Kidney (tissue), 14 donors: ENCODE results near the gene ANGPTL2. TPM values are rescaled to one million over a fixed set of nuclear protein-coding genes. Genes with fewer than 3 reads are reported as not detected.

Experiments used
- DNase-seq, 5 donors: peaks; one replicate each; pipeline ENCODE4 v3.0.0-alpha.2; 2013 to 2020
- FAIRE-seq: peaks from 2 replicates; lab custom pipeline; 2012; peaks lifted over from hg19 to GRCh38; lab: Jason Lieb, UNC
- H3K27ac ChIP-seq, 2 donors: one replicate each; pipeline ENCODE4 v1.7.0; 2013; ENCODE audit warnings: low read depth in 2 of 2, low read length in 2 of 2, inconsistent platforms in 1 of 2
- H3K27me3 ChIP-seq: one replicate; pipeline ENCODE4 v1.7.1; 2013; ENCODE audit warnings: low read length, inconsistent platforms; ENCODE audit not compliant: control insufficient read depth, insufficient read depth
- H3K36me3 ChIP-seq, 3 donors: one replicate each; pipeline versions ENCODE4 v1.7.0 to v1.7.1; 2013; ENCODE audit warnings: low read length in 3 of 3, control low read depth in 1 of 3, inconsistent platforms in 1 of 3; ENCODE audit not compliant: insufficient read depth in 3 of 3, control insufficient read depth in 2 of 3
- H3K4me1 ChIP-seq, 3 donors: one replicate each; pipeline versions ENCODE4 v1.7.0 to v1.7.1; 2013; ENCODE audit warnings: low read length in 3 of 3, inconsistent platforms in 1 of 3, low read depth in 1 of 3; ENCODE audit not compliant: control insufficient read depth in 2 of 3, insufficient read depth in 2 of 3
- H3K4me3 ChIP-seq, 3 donors: one replicate each; pipeline versions ENCODE4 v1.7.0 to v1.8.1; 2013; ENCODE audit warnings: low read length in 3 of 3, control low read depth in 1 of 3, inconsistent platforms in 1 of 3
- H3K9ac ChIP-seq, 3 donors: one replicate each; pipeline versions ENCODE4 v1.7.0 to v1.7.1; 2013; ENCODE audit warnings: low read length in 3 of 3, control low read depth in 1 of 3, inconsistent platforms in 1 of 3
- H3K9me3 ChIP-seq, 3 donors: one replicate each; pipeline versions ENCODE4 v1.7.0 to v1.7.1; 2013; ENCODE audit warnings: low read length in 3 of 3, control low read depth in 1 of 3, inconsistent platforms in 1 of 3; ENCODE audit not compliant: control insufficient read depth in 2 of 3, insufficient read depth in 1 of 3
- intact Hi-C: fragments of 100-400 bp; cut with DNase I; formaldehyde crosslinking; loops from one replicate; pipeline ENCODE4 v1.11.1; 2022
- polyA plus RNA-seq: library from polyadenylated mRNA; stranded (reverse); fragments of 350-450 nt; fragmentation: Illumina TruSeq; extraction: RNeasy Lipid Tissue Mini Kit (QIAGEN cat#74804); gene quantifications from one replicate; pipeline ENCODE4 v1.2.3, GENCODE V29; 2014; ENCODE audit warnings: low read depth, low replicate concordance; ENCODE audit not compliant: insufficient read depth
- total RNA-seq: library from RNA; stranded (reverse); fragmentation: NEBNext Ultra II Directional; extraction: Animal tissue kit (Norgen Biotek cat#: 25700); gene quantifications from one replicate; pipeline ENCODE4 v1.2.1, GENCODE V29; 2021
- TF ChIP-seq, protein P1 (sequence below): IDR thresholded peaks from 3 replicates; pipeline ENCODE4 v1.5.1; 2012; ENCODE audit warnings: mild to moderate bottlenecking, moderate library complexity, borderline replicate concordance; ENCODE audit not compliant: insufficient read depth; ENCODE audit errors: extremely low read depth
- donor health status: control.
- donor health status: control.
- donor health status: control.
- donor health status: control.
- donor health status: control.
- donor health status: DM: yes; HTN: yes; CAD: no.
- donor health status: Normal renal cell carcinoma (clear cell type).

Gene ANGPTL2
- total and polyA plus RNA-seq, 2 donors from 2014 or later, result 4.3 to 12.4 TPM

DNA sequence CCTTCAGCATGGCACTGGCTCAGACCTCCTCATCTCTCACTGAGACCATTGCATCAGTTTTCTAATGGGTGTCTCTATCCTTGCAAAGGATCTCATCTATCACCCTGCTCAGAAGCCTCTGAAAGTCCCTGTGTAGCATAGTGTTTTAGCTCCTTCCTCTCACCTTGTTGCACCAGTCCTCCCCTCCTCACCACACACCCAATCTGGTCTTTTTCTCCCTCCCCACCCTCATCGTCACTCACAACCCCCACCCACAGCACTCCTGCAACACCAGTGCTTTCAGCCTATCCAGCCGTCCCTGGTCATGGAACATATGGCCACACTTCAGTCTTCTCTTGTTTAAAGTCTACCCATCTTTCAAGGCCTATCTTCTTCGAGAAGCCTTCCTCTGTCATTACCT lies 74.5 kb downstream of the ANGPTL2 start:
- Histone ChIP-seq H3K9me3 (no peaks in the 10 kb centered on the region), H3K27me3 (no peaks in the 10 kb centered on the region), H3K36me3 (no peaks in the 10 kb centered on the region), H3K4me1 (peaks cover 0 to 4% (median 4%) of the 10 kb centered on the region in 3 donors), H3K4me3 (no peak overlapping the region), H3K27ac (no peak overlapping the region), H3K9ac (no peak overlapping the region)
- TF ChIP-seq, protein P1, sequence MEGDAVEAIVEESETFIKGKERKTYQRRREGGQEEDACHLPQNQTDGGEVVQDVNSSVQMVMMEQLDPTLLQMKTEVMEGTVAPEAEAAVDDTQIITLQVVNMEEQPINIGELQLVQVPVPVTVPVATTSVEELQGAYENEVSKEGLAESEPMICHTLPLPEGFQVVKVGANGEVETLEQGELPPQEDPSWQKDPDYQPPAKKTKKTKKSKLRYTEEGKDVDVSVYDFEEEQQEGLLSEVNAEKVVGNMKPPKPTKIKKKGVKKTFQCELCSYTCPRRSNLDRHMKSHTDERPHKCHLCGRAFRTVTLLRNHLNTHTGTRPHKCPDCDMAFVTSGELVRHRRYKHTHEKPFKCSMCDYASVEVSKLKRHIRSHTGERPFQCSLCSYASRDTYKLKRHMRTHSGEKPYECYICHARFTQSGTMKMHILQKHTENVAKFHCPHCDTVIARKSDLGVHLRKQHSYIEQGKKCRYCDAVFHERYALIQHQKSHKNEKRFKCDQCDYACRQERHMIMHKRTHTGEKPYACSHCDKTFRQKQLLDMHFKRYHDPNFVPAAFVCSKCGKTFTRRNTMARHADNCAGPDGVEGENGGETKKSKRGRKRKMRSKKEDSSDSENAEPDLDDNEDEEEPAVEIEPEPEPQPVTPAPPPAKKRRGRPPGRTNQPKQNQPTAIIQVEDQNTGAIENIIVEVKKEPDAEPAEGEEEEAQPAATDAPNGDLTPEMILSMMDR, result no peak
- FAIRE-seq (no peak), DNase-seq (no peak)
- intact Hi-C loops, result no loop called here

DNA sequence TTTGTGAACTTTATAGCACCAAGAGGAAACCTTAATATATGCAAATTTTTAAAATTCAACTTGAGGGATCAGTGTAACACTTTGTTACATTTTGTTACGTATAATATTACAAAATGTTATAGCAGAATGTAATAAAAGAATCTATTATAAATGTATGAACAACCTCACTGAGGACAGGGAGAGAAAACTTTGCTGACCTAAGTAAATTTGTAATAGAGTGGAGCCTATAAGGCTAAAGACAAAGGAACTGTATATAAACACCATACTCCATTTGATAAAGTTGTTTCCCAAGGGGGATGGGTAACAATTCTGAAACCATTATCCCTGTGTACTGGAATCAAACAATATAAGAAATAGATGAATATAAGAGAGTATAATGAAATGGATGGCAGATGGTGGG lies 77.3 kb downstream of the ANGPTL2 start:
- Histone ChIP-seq H3K27ac (no peak overlapping the region), H3K36me3 (no peaks in the 10 kb centered on the region), H3K4me3 (no peak overlapping the region), H3K9ac (no peak overlapping the region), H3K4me1 (peaks cover 0 to 4% (median 2%) of the 10 kb centered on the region in 3 donors), H3K9me3 (no peaks in the 10 kb centered on the region), H3K27me3 (no peaks in the 10 kb centered on the region)
- FAIRE-seq, result no peak
- no peak for DNase-seq
- intact Hi-C loops, result no loop called here
- TF ChIP-seq, protein P1, result no peak

DNA sequence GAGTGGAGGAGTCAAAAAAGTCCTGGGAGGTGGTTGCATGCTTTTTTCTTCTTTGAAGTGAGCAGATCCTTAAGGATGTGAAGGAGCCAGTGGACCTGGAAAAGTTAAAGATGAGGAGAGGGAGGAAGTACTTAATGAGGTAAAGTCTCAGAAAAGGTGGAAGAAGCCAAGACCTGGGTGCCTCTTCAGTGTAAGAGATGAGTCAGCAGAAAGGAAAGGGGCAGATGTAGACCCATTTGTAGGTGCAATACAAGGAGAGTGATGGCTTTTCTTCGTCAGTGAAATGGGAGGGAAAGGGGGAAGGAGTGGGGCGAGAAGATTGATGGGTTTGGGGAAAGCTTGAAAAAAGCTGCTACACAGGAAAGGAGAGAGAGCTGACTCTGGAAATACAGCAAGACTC lies 82.9 kb downstream of the ANGPTL2 start:
- Histone ChIP-seq H3K27ac (no peak overlapping the region), H3K27me3 (no peaks in the 10 kb centered on the region), H3K9ac (no peak overlapping the region), H3K4me1 (peaks cover 0 to 2% (median 0%) of the 10 kb centered on the region in 3 donors), H3K36me3 (no peaks in the 10 kb centered on the region), H3K9me3 (no peaks in the 10 kb centered on the region), H3K4me3 (no peak overlapping the region)
- intact Hi-C loops, result no loop called here
- FAIRE-seq, result no peak
- DNase-seq, result no peak
- TF ChIP-seq, protein P1, result no peak

DNA sequence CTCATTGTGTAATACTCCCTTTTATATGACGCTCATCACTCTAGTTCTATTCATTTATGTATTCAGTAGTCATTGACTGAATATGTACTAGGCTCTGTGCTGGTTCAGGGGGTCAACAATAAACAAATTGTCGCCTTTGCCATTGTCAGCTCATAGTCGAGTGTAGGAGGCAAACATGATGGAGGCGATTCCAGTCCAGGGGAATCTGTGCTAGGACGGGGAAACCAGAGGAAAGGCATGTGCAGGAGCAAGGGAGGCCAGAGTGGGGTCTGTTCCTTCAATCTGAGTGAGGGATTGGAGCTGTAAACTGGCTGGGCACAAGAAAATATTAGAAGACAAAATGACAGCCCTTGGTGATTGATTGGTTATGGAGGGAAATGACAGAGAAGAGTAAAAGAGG lies 83.9 kb downstream of the ANGPTL2 start:
- no peaks in the 10 kb centered on the region for H3K36me3 ChIP-seq
- TF ChIP-seq, protein P1, result no peak
- intact Hi-C loops, result no loop called here

More for the DNA sequence above, 83.9 kb downstream of the ANGPTL2 start:
- Histone ChIP-seq H3K27ac (no peak overlapping the region), H3K9ac (no peak overlapping the region), H3K4me3 (no peak overlapping the region), H3K4me1 (peaks cover 0 to 2% (median 0%) of the 10 kb centered on the region in 3 donors), H3K9me3 (no peaks in the 10 kb centered on the region), H3K27me3 (no peaks in the 10 kb centered on the region)
- DNase-seq (no peak), FAIRE-seq (no peak)
